ENCODE measurements around the gene BOLL. TPM values are rescaled to one million over a fixed set of nuclear protein-coding genes. Genes with fewer than 3 reads are reported as not detected.
"Not testable (repeated sequence)": the region's sequence is repeated elsewhere in the genome, so short reads cannot be mapped to it uniquely, and the experiment has no call there.

The BOLL gene
- total RNA-seq, 1 donor from 2014 or later = not detected

DNA sequence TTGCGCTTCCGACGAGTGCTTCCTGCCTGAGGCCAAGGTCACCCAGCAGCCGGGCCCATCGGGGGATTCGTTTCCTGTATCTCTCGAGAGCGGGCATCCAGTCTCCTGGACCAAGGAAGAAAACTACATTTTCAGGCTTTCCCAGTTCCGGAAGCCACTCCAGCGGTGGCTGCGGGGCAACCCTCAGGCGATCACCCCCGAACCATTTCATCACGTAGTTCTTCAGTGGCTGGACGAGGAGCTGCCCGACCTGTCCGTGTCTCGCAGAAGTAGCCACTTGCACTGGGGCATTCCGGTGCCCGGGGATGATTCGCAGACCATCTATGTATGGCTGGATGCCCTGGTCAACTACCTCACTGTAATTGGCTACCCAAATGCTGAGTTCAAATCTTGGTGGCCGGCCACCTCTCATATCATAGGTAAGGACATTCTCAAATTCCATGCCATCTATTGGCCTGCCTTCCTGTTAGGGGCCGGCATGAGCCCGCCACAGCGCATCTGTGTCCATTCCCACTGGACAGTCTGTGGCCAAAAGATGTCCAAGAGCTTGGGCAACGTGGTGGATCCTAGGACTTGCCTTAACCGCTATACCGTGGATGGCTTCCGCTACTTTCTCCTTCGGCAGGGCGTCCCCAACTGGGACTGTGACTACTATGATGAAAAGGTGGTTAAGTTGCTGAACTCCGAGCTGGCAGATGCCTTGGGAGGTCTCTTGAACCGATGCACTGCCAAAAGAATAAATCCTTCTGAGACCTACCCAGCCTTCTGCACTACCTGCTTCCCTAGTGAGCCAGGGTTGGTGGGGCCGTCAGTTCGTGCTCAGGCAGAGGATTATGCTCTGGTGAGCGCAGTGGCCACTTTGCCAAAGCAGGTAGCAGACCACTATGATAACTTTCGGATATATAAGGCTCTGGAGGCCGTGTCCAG lies 78.9 kb downstream of the BOLL start:
- no peak for ATAC-seq

- peak; percentile 97 for ATAC-seq
These were observed 79.8 kb downstream of the BOLL start, which contains the start of gene MARS2 for GRCh38 chr2:197705121-197705911. MARS2 (plus strand) TSS chr2:197705369; CDS start chr2:197705406, 37 bp downstream.

GRCh38 chr2:197704434-197705120 lies 80.5 kb downstream of the BOLL start:
- ATAC-seq = peak; percentile 40

GRCh38 chr2:197700960-197701359 lies 84.2 kb downstream of the BOLL start:
- no peak for ATAC-seq

- not testable (repeated sequence) for ATAC-seq
These were observed 85.4 kb downstream of the BOLL start for GRCh38 chr2:197699724-197700123.

- not testable (repeated sequence) for ATAC-seq
These were observed 88.5 kb downstream of the BOLL start for GRCh38 chr2:197696571-197696970.

GRCh38 chr2:197695971-197696370 lies 89.1 kb downstream of the BOLL start:
- ATAC-seq = not testable (repeated sequence)

DNA sequence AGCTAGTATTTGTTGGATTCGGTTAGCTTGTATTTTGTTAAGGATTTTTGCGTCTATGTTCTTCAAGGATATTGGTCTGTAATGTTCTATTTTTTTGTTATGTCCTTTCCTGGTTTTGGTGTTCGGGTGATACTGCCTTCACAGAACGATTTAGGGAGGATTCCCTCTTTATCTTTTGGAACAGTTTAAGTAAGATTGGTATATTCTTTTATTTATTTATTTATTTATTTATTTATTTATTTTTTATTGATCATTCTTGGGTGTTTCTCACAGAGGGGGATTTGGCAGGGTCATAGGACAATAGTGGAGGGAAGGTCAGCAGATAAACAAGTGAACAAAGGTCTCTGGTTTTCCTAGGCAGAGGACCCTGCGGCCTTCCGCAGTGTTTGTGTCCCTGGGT lies 89.9 kb downstream of the BOLL start:
- not testable (repeated sequence) for ATAC-seq

GRCh38 chr2:197677483-197677882 lies 107.6 kb downstream of the BOLL start:
- no peak for ATAC-seq

DNA sequence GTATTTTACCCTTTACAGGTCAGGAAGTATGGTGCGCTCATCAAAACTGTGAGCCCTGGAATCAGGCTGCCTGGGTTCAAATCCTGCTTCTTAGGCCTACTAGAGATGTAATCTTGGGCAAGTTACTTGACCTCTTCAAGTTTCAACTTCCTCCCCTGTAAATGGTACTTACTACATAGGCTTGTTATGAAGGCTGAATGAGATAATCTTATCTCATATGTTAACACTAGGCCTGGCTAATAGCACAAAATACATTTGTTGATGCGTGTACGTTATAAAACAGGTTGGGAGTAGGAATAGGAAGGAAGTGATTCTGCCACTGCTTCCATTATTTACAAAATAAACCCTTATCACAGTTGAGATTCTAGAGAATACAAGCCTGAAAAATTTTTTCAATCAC lies 108.1 kb downstream of the BOLL start:
- no peak for ATAC-seq

Other genes with a start within 250 kb of the BOLL start
- 1.5 TPM for gene RFTN2, start 109.7 kb downstream of the BOLL start, total RNA-seq
- 5.7 TPM for gene MARS2, start 80.0 kb downstream of the BOLL start, total RNA-seq
- 0.20 TPM for gene PLCL1, start 19.3 kb upstream of the BOLL start, total RNA-seq